Measurements from ENCODE around the gene ITPKC. TPM values are rescaled to one million over a fixed set of nuclear protein-coding genes. Genes with fewer than 3 reads are reported as not detected.

Gene ITPKC
- total RNA-seq, 1 experiment from 2014 or later = 11.4 TPM

DNA sequence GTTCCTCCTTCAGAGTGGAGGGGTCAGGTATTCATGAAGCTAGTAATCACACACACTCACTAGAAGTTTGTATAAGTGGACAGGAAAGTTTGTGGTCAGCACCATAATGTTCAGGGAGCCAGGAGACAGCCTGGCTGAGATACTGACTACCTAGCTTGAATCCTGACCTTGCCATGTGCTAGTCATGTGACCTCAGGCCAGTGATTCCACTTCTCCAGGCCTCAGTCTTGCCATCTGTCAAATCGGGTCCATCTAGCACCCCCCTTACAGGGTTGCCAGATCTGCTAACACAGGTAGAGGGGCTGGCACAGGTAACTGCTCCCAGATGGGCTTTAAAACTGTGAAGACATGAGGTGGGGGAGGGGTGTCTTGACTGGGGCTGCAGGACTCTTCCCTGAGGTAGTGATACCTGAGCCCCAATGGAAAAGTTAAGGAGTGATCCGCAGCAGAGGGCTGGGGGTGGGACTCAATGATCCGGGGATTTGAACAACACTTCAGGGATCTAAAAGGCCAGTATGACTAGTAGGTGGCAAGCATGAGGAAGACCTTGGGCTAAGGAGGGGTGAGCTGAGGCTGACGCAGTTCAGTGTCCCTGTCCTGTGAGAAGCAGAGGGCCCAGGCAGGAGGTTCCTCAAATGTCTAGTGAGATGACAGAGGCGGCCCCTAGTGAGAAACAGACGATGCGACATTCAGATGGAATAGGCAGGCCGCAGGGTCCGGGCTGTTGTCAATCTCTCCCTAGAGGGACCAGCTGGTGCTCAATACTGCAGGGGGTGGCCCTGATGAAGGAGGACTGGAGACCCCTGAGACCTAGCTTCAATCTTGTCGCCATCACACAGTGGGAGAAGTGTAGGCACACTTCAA, 24.8 kb downstream of the ITPKC start:
- no peak for ATAC-seq
- DNase-seq (ENCODE audit: low read depth, low spot score) = no peak
- H3K9ac ChIP-seq (ENCODE audit: low read length) = no peak overlapping the region
- no peaks in the 10 kb centered on the region for H3K36me3 ChIP-seq (ENCODE audit: control insufficient read depth in 1 of 2, insufficient read depth in 2 of 2, low read length in 2 of 2)
- no peak overlapping the region for H3K27ac ChIP-seq (ENCODE audit: low read depth, low read length)
- ChIA-PET POLR2A (interaction anchor here (2.2 kb wide), 1 partner anchor 9 kb away, joined by 7 read pairs; the partner anchor contains the start of gene ACTMAP), RAD21 (ENCODE audit: low non-redundant PET in 1 of 2, low total read pairs in 2 of 2, uncharacterized antibody in 2 of 2, unreplicated experiment in 2 of 2) (no interaction called here), CTCF (interaction anchor here (0.8 kb wide), 1 partner anchor 65 kb away, joined by 3 read pairs; no protein-coding TSS in a partner anchor)
- no peak overlapping the region for H2AFZ ChIP-seq (ENCODE audit: low read depth, low read length, poor library complexity, severe bottlenecking)
- no peaks in the 10 kb centered on the region for H3K9me2 ChIP-seq (ENCODE audit: insufficient read depth)
- H3K4me2 ChIP-seq (ENCODE audit: low read length) = no peak overlapping the region
- H3K27me3 ChIP-seq (ENCODE audit: insufficient read depth, low read length) = no peaks in the 10 kb centered on the region
- H3K4me1 ChIP-seq (ENCODE audit: control insufficient read depth in 1 of 2, insufficient read depth in 2 of 2, low read length in 2 of 2) = peaks cover 7 to 11% of the 10 kb centered on the region in 2 experiments; a peak in 2 of 4 replicates
- no peak overlapping the region for H3K4me3 ChIP-seq (replicated peaks in 1 of 2; ENCODE audit: low read depth in 1 of 2, low read length in 2 of 2)
- intact Hi-C loops (cut with micrococcal nuclease) = no loop called here
- no peaks in the 10 kb centered on the region for H3K9me3 ChIP-seq (ENCODE audit: control insufficient read depth in 1 of 2, insufficient read depth in 1 of 2, low read depth in 1 of 2, low read length in 2 of 2)
- BruUV-seq (replicated peaks) = no TSS peak
- no peaks in the 10 kb centered on the region for H4K20me1 ChIP-seq (ENCODE audit: insufficient read depth)
- no peaks in the 10 kb centered on the region for H3K79me2 ChIP-seq (ENCODE audit: insufficient read depth, low read length)
- TF ChIP-seq EGR1 (IDR thresholded peaks at IDR 0.05; ENCODE audit: low read depth) = no peak
- TF ChIP-seq FOSL1 (IDR thresholded peaks at IDR 0.05; ENCODE audit: low read depth) = no peak
- no peak for TF ChIP-seq JUND (IDR thresholded peaks at IDR 0.05)
- peak; percentile 30; the same call in 1 of the 2 replicates for TF ChIP-seq POLR2AphosphoS5 (IDR thresholded peaks at IDR 0.05; ENCODE audit: low read depth, low read length)
- TF ChIP-seq EZH2 (IDR thresholded peaks at IDR 0.05) = no peak
- 0 out of 2 replicates have a peak, but pooled peaks have one; percentile 5 for TF ChIP-seq RAD21 (IDR thresholded peaks at IDR 0.05; ENCODE audit: low read depth)

DNA sequence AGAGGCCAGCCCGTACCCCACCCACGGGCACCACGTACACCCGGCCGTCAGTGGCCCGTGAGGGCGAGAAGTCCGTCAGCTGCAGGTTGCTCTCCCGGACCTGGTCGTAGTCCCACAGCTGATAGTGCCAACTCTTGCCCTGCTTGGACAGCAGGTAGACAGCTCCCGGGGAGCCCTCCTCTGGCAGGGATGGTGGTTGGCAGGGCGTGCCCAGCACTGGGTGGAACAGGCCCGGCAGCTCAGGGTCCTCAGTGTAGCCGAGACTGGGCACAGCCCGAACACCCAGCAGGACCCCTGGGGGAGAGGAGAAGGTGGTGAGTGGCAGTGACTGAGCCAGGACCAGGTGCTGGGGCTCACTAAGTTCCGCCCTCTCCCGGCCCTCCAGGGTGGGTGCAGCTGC, 25.6 kb downstream of the ITPKC start:
- intact Hi-C loops (cut with micrococcal nuclease) = no loop called here
- Histone ChIP-seq H4K20me1 (ENCODE audit: insufficient read depth) (no peaks in the 10 kb centered on the region), H3K27me3 (ENCODE audit: insufficient read depth, low read length) (no peaks in the 10 kb centered on the region), H3K9me3 (ENCODE audit: control insufficient read depth in 1 of 2, insufficient read depth in 1 of 2, low read depth in 1 of 2, low read length in 2 of 2) (no peaks in the 10 kb centered on the region), H3K4me2 (ENCODE audit: low read length) (no peak overlapping the region), H3K9me2 (ENCODE audit: insufficient read depth) (no peaks in the 10 kb centered on the region), H3K9ac (ENCODE audit: low read length) (no peak overlapping the region), H3K4me3 (replicated peaks in 1 of 2; ENCODE audit: low read depth in 1 of 2, low read length in 2 of 2) (no peak overlapping the region), H3K79me2 (ENCODE audit: insufficient read depth, low read length) (no peaks in the 10 kb centered on the region), H3K27ac (ENCODE audit: low read depth, low read length) (no peak overlapping the region), H2AFZ (ENCODE audit: low read depth, low read length, poor library complexity, severe bottlenecking) (no peak overlapping the region), H3K36me3 (ENCODE audit: control insufficient read depth in 1 of 2, insufficient read depth in 2 of 2, low read length in 2 of 2) (no peaks in the 10 kb centered on the region), H3K4me1 (ENCODE audit: control insufficient read depth in 1 of 2, insufficient read depth in 2 of 2, low read length in 2 of 2) (peaks cover 7 to 11% of the 10 kb centered on the region in 2 experiments; a peak in 2 of 4 replicates)
- BruUV-seq (replicated peaks) = no TSS peak
- ATAC-seq = no peak
- POLR2A ChIA-PET = interaction anchor here (1.1 to 2.2 kb wide), 2 partner anchors 8 to 9 kb away, joined by 3 to 7 read pairs; partner anchors contain the start of gene ACTMAP
- RAD21 ChIA-PET (ENCODE audit: low non-redundant PET in 1 of 2, low total read pairs in 2 of 2, uncharacterized antibody in 2 of 2, unreplicated experiment in 2 of 2) = no interaction called here
- no peak for DNase-seq (ENCODE audit: low read depth, low spot score)
- CTCF ChIA-PET = no interaction called here
- TF ChIP-seq RAD21 (IDR thresholded peaks at IDR 0.05; ENCODE audit: low read depth) = no peak; the same call in 1 of the 2 replicates
- no peak for TF ChIP-seq EZH2phosphoT487 (IDR thresholded peaks at IDR 0.05; ENCODE audit: borderline replicate concordance)
- no peak for TF ChIP-seq ATF3 (IDR thresholded peaks at IDR 0.05)
- TF ChIP-seq, protein P1, sequence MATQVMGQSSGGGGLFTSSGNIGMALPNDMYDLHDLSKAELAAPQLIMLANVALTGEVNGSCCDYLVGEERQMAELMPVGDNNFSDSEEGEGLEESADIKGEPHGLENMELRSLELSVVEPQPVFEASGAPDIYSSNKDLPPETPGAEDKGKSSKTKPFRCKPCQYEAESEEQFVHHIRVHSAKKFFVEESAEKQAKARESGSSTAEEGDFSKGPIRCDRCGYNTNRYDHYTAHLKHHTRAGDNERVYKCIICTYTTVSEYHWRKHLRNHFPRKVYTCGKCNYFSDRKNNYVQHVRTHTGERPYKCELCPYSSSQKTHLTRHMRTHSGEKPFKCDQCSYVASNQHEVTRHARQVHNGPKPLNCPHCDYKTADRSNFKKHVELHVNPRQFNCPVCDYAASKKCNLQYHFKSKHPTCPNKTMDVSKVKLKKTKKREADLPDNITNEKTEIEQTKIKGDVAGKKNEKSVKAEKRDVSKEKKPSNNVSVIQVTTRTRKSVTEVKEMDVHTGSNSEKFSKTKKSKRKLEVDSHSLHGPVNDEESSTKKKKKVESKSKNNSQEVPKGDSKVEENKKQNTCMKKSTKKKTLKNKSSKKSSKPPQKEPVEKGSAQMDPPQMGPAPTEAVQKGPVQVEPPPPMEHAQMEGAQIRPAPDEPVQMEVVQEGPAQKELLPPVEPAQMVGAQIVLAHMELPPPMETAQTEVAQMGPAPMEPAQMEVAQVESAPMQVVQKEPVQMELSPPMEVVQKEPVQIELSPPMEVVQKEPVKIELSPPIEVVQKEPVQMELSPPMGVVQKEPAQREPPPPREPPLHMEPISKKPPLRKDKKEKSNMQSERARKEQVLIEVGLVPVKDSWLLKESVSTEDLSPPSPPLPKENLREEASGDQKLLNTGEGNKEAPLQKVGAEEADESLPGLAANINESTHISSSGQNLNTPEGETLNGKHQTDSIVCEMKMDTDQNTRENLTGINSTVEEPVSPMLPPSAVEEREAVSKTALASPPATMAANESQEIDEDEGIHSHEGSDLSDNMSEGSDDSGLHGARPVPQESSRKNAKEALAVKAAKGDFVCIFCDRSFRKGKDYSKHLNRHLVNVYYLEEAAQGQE (IDR thresholded peaks at IDR 0.05; ENCODE audit: low read depth) = no peak
- TF ChIP-seq FOSL1 (IDR thresholded peaks at IDR 0.05; ENCODE audit: low read depth) = no peak
- no peak for TF ChIP-seq SP1 (IDR thresholded peaks at IDR 0.05; ENCODE audit: low read depth)
- no peak for TF ChIP-seq ZFX (IDR thresholded peaks at IDR 0.05)
- no peak for TF ChIP-seq CEBPB (IDR thresholded peaks at IDR 0.05; ENCODE audit: low read depth)
- TF ChIP-seq JUND (IDR thresholded peaks at IDR 0.05) = no peak
- no peak for TF ChIP-seq EGR1 (IDR thresholded peaks at IDR 0.05; ENCODE audit: low read depth)
- TF ChIP-seq, protein P2, sequence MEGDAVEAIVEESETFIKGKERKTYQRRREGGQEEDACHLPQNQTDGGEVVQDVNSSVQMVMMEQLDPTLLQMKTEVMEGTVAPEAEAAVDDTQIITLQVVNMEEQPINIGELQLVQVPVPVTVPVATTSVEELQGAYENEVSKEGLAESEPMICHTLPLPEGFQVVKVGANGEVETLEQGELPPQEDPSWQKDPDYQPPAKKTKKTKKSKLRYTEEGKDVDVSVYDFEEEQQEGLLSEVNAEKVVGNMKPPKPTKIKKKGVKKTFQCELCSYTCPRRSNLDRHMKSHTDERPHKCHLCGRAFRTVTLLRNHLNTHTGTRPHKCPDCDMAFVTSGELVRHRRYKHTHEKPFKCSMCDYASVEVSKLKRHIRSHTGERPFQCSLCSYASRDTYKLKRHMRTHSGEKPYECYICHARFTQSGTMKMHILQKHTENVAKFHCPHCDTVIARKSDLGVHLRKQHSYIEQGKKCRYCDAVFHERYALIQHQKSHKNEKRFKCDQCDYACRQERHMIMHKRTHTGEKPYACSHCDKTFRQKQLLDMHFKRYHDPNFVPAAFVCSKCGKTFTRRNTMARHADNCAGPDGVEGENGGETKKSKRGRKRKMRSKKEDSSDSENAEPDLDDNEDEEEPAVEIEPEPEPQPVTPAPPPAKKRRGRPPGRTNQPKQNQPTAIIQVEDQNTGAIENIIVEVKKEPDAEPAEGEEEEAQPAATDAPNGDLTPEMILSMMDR (IDR thresholded peaks at IDR 0.05 in 2 of 3, conservative IDR thresholded peaks at IDR 0.05 in 1 of 3; ENCODE audit: borderline replicate concordance in 1 of 3, insufficient read depth in 1 of 3, low read depth in 2 of 3, low read length in 2 of 3) = no peak
- TF ChIP-seq CBX3 (IDR thresholded peaks at IDR 0.05; ENCODE audit: low read depth) = no peak
